ENCODE measurements around the gene PTAFR. TPM values are rescaled to one million over a fixed set of nuclear protein-coding genes. Genes with fewer than 3 reads are reported as not detected.

PTAFR gene
- total RNA-seq, 2 donors from 2014 or later, result 0.58 to 0.77 TPM

GRCh38 chr1:28193701-28194161 is 17.2 kb upstream of the PTAFR start:
- H3K27ac ChIP-seq (ENCODE audit: low read depth, low read length), result no peak overlapping the region
- H3K27me3 Mint-ChIP-seq (ENCODE audit: insufficient read depth), result no peaks in the 10 kb centered on the region
- H3K9me3 ChIP-seq (ENCODE audit: control insufficient read depth, low read length), result no peaks in the 10 kb centered on the region
- no peak overlapping the region for H3K9ac ChIP-seq (ENCODE audit: extremely low read depth, low read length, poor library complexity, severe bottlenecking)
- WGBS, 2 experiments (ENCODE audit: insufficient coverage in 1 of 2, insufficient read length in 1 of 2), result 79 to 92% methylated on average over 4 to 8 of the region's 8 CpGs
- no peak for TF ChIP-seq CTCF (conservative IDR thresholded peaks at IDR 0.05)
- H3K4me3 ChIP-seq (ENCODE audit: low read length), result no peak overlapping the region
- peaks cover 9% of the 10 kb centered on the region for H3K36me3 ChIP-seq (ENCODE audit: control insufficient read depth, insufficient read depth, low read length)
- DNase-seq, result peak; percentile 92
- peaks cover 11% of the 10 kb centered on the region for H3K4me1 Mint-ChIP-seq
- peak overlapping the region; percentile 15 for H3K27ac Mint-ChIP-seq
- no peak overlapping the region for H3K4me3 Mint-ChIP-seq
- H3K36me3 Mint-ChIP-seq (ENCODE audit: low read depth), result peaks cover 6% of the 10 kb centered on the region
- H3K27me3 ChIP-seq (ENCODE audit: control insufficient read depth, insufficient read depth, low read length, poor library complexity, severe bottlenecking), result no peaks in the 10 kb centered on the region
- H3K9me3 Mint-ChIP-seq, result peaks cover 1% of the 10 kb centered on the region
- no peaks in the 10 kb centered on the region for H3K4me1 ChIP-seq (ENCODE audit: control insufficient read depth, insufficient read depth, low read length)

GRCh38 chr1:28190996-28191645 is 14.6 kb upstream of the PTAFR start:
- Histone ChIP-seq H3K27ac (ENCODE audit: low read depth, low read length) (no peak overlapping the region), H3K9ac (ENCODE audit: extremely low read depth, low read length, poor library complexity, severe bottlenecking) (no peak overlapping the region), H3K9me3 (ENCODE audit: control insufficient read depth, low read length) (no peaks in the 10 kb centered on the region), H3K27me3 (ENCODE audit: control insufficient read depth, insufficient read depth, low read length, poor library complexity, severe bottlenecking) (no peaks in the 10 kb centered on the region), H3K4me3 (ENCODE audit: low read length) (no peak overlapping the region), H3K4me1 (ENCODE audit: control insufficient read depth, insufficient read depth, low read length) (no peaks in the 10 kb centered on the region), H3K36me3 (ENCODE audit: control insufficient read depth, insufficient read depth, low read length) (no peaks in the 10 kb centered on the region)
- Mint-ChIP-seq H3K36me3 (ENCODE audit: low read depth) (no peaks in the 10 kb centered on the region), H3K4me1 (peaks cover 4% of the 10 kb centered on the region), H3K9me3 (peaks cover 1% of the 10 kb centered on the region), H3K27ac (peak overlapping the region; percentile 38), H3K4me3 (no peak overlapping the region), H3K27me3 (ENCODE audit: insufficient read depth) (no peaks in the 10 kb centered on the region)
- no peak for TF ChIP-seq CTCF (conservative IDR thresholded peaks at IDR 0.05)
- DNase-seq, result peak; percentile 52
- 70 to 86% methylated on average over 7 to 12 of the region's 12 CpGs for WGBS, 2 experiments (ENCODE audit: insufficient coverage in 1 of 2, insufficient read length in 1 of 2)

GRCh38 chr1:28190337-28190979 is 14.0 kb upstream of the PTAFR start:
- H3K27ac Mint-ChIP-seq, result no peak overlapping the region

More at GRCh38 chr1:28190337-28190979, 14.0 kb upstream of the PTAFR start:
- Histone ChIP-seq H3K27me3 (ENCODE audit: control insufficient read depth, insufficient read depth, low read length, poor library complexity, severe bottlenecking) (no peaks in the 10 kb centered on the region), H3K9ac (ENCODE audit: extremely low read depth, low read length, poor library complexity, severe bottlenecking) (no peak overlapping the region), H3K4me1 (ENCODE audit: control insufficient read depth, insufficient read depth, low read length) (no peaks in the 10 kb centered on the region), H3K4me3 (ENCODE audit: low read length) (no peak overlapping the region), H3K27ac (ENCODE audit: low read depth, low read length) (no peak overlapping the region), H3K9me3 (ENCODE audit: control insufficient read depth, low read length) (no peaks in the 10 kb centered on the region), H3K36me3 (ENCODE audit: control insufficient read depth, insufficient read depth, low read length) (no peaks in the 10 kb centered on the region)
- no peak for DNase-seq
- WGBS, 2 experiments (ENCODE audit: insufficient coverage in 1 of 2, insufficient read length in 1 of 2), result 86 to 96% methylated on average over 3 of the region's 3 CpGs
- Mint-ChIP-seq H3K4me1 (peaks cover 4% of the 10 kb centered on the region), H3K36me3 (ENCODE audit: low read depth) (no peaks in the 10 kb centered on the region), H3K4me3 (no peak overlapping the region), H3K27me3 (ENCODE audit: insufficient read depth) (no peaks in the 10 kb centered on the region), H3K9me3 (peaks cover 1% of the 10 kb centered on the region)
- TF ChIP-seq CTCF (conservative IDR thresholded peaks at IDR 0.05), result no peak

Data from endodermal cell (in vitro differentiated cells).